ENCODE results near the gene ELFN2. TPM values are rescaled to one million over a fixed set of nuclear protein-coding genes. Genes with fewer than 3 reads are reported as not detected.

The ELFN2 gene
- total RNA-seq, 6 experiments from 2014 or later = 1.2 to 5.8 (median 1.4) TPM

DNA sequence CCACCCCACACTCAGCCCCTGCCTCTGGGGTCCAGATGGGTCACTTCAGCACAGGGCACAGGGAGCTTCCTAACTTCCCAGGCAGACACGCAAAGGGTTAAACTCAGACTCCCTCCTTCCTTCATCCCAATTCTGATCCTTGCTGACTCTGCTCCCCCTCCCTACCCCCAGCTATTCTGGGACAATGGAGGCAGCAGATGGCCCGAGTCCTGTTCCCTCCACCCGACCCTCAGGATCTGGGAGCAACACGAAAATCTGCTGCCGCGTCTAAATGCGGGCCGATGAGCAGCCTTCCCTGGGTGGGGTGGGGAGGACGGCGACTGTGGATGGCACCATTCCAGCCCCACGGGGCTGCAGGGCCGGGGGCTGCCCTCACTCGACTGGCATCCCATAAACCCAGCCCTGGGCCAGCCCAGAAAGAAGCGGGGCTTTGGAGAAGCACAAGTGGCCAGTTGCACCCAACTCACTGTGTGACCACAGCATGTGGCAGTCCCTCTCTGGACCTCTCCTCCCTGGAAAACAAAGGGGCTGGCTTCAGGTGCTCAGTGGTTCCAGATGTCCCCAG, 40.2 kb upstream of the ELFN2 start:
- no peak for DNase-seq
- no peak overlapping the region for H3K27ac Mint-ChIP-seq
- H3K4me3 Mint-ChIP-seq = no peak overlapping the region
- no peaks in the 10 kb centered on the region for H3K9me3 Mint-ChIP-seq
- 0 out of 2 replicates have a peak, but pooled peaks cover 4% of the 10 kb centered on the region for H3K4me1 Mint-ChIP-seq (ENCODE audit: low read depth)
- no peaks in the 10 kb centered on the region for H3K36me3 Mint-ChIP-seq (ENCODE audit: low read depth)
- TF ChIP-seq, protein P1, sequence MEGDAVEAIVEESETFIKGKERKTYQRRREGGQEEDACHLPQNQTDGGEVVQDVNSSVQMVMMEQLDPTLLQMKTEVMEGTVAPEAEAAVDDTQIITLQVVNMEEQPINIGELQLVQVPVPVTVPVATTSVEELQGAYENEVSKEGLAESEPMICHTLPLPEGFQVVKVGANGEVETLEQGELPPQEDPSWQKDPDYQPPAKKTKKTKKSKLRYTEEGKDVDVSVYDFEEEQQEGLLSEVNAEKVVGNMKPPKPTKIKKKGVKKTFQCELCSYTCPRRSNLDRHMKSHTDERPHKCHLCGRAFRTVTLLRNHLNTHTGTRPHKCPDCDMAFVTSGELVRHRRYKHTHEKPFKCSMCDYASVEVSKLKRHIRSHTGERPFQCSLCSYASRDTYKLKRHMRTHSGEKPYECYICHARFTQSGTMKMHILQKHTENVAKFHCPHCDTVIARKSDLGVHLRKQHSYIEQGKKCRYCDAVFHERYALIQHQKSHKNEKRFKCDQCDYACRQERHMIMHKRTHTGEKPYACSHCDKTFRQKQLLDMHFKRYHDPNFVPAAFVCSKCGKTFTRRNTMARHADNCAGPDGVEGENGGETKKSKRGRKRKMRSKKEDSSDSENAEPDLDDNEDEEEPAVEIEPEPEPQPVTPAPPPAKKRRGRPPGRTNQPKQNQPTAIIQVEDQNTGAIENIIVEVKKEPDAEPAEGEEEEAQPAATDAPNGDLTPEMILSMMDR (IDR thresholded peaks at IDR 0.05) = no peak
- H3K27me3 Mint-ChIP-seq (ENCODE audit: insufficient read depth) = peaks cover 32% of the 10 kb centered on the region

DNA sequence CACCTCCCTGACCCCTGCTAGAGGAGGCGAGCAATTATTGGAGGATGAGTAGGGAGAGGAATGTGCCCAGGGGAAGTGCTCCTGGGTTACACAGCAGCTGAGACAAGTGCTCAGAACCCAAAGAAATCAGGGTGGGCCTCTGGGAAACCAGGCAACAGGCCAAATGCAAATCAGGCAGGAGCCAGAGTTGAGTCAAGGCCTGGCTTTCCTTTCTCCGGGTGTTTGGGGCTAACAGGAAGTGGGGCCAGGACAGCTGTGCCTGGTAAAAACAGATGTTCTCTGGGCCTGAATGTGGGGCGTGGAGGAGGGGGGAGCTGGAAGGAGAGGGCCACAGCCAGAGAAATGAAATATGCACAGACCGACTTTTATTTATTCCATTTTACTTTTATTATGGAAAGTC, 36.9 kb upstream of the ELFN2 start:
- no peaks in the 10 kb centered on the region for H3K36me3 Mint-ChIP-seq (ENCODE audit: low read depth)
- TF ChIP-seq, protein P1 (IDR thresholded peaks at IDR 0.05) = no peak
- no peak overlapping the region for H3K4me3 Mint-ChIP-seq
- DNase-seq = no peak
- no peaks in the 10 kb centered on the region for H3K9me3 Mint-ChIP-seq
- H3K4me1 Mint-ChIP-seq (ENCODE audit: low read depth) = 0 out of 2 replicates have a peak, but pooled peaks cover 4% of the 10 kb centered on the region
- peaks cover 27% of the 10 kb centered on the region for H3K27me3 Mint-ChIP-seq (ENCODE audit: insufficient read depth)
- H3K27ac Mint-ChIP-seq = no peak overlapping the region

DNA sequence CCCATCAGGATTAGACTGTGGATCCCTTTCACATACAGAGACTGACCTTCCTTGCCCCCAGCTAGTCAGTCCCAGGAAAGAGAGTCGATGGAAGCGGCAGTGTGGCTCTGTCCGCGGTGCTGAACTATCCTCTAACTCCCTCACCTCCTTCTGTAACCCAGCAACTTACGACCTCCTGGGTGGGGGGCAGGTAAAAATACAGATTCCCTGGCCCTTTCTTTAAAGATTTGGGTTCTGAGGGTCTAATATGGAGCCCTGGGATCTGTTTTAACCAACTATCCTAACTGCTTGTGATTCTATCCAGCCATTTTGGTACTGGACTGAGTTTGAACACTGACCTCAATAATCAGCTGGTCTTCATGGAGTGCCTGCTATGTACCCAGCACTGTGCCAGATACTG, 35.7 kb upstream of the ELFN2 start:
- H3K4me1 Mint-ChIP-seq (ENCODE audit: low read depth) = 0 out of 2 replicates have a peak, but pooled peaks cover 4% of the 10 kb centered on the region
- H3K36me3 Mint-ChIP-seq (ENCODE audit: low read depth) = no peaks in the 10 kb centered on the region
- peaks cover 30% of the 10 kb centered on the region for H3K27me3 Mint-ChIP-seq (ENCODE audit: insufficient read depth)
- H3K9me3 Mint-ChIP-seq = no peaks in the 10 kb centered on the region
- DNase-seq = no peak
- H3K4me3 Mint-ChIP-seq = no peak overlapping the region
- TF ChIP-seq, protein P1 (IDR thresholded peaks at IDR 0.05) = no peak
- H3K27ac Mint-ChIP-seq = no peak overlapping the region

DNA sequence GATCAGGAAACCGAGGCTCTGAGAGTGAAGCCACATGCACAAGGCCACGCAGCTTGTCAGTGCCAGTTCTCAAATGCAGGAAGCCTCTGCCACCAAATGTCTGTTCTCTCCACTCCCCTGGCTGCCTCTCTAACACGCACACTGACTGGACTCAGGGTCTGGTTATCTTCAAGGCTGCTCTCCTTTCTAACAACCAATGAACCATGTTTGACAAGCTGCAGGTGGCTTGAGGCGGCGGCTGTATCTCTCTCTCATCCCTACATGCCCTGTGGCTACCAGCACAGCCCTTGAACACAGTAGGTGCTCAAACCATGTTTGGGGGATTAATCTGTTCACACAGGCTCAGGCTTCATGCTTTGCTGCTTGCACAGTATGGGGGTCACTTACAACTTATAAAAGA, 35.2 kb upstream of the ELFN2 start:
- no peak overlapping the region for H3K4me3 Mint-ChIP-seq
- DNase-seq = no peak
- 0 out of 2 replicates have a peak, but pooled peaks cover 4% of the 10 kb centered on the region for H3K4me1 Mint-ChIP-seq (ENCODE audit: low read depth)
- no peak overlapping the region for H3K27ac Mint-ChIP-seq
- TF ChIP-seq, protein P1 (IDR thresholded peaks at IDR 0.05) = no peak
- peaks cover 27% of the 10 kb centered on the region for H3K27me3 Mint-ChIP-seq (ENCODE audit: insufficient read depth)
- no peaks in the 10 kb centered on the region for H3K36me3 Mint-ChIP-seq (ENCODE audit: low read depth)
- no peaks in the 10 kb centered on the region for H3K9me3 Mint-ChIP-seq

DNA sequence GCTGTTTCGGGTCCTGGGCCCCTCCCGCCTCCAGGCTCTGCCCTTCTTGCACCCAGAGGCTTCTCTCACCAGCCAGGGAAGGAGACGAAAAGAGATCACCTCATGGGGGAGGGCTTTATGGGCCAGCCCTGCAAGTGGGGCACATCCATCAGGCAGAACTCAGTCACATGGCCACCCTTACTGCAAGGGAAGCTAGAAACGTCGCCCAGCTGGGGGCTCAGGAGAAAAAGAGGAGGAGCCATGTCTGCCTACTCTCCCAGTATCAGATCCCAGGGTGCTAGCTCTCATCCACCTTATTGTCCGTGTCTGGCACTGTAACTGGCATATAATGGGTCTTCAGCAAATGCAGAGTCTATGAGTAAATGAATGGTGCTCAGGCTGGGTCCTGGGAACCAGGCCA, 34.7 kb upstream of the ELFN2 start:
- TF ChIP-seq, protein P1 (IDR thresholded peaks at IDR 0.05) = no peak
- Mint-ChIP-seq H3K9me3 (no peaks in the 10 kb centered on the region), H3K27ac (no peak overlapping the region), H3K4me3 (no peak overlapping the region), H3K27me3 (ENCODE audit: insufficient read depth) (peaks cover 23% of the 10 kb centered on the region), H3K4me1 (ENCODE audit: low read depth) (peaks cover 6% of the 10 kb centered on the region; the same call in 1 of the 2 replicates), H3K36me3 (ENCODE audit: low read depth) (no peaks in the 10 kb centered on the region)
- DNase-seq = no peak
